SK-N-SH (cell line): ENCODE results near the gene AGBL1. TPM values are rescaled to one million over a fixed set of nuclear protein-coding genes. Genes with fewer than 3 reads are reported as not detected.

ENCODE experiments used
- CTCF ChIA-PET: fragments of 300-600, 350-600 bp; formaldehyde crosslinking; extraction: SDS; loops from one replicate; lab custom pipeline; 2021; lab: Yijun Ruan, JAX
- POLR2A ChIA-PET: fragments of 350-600 bp; sonication (Branson Sonifier 250); formaldehyde crosslinking; extraction: SDS; loops from one replicate; lab custom pipeline; 2020; ENCODE audit warnings: antibody characterized with exemption, inconsistent platforms; lab: Yijun Ruan, JAX
- DNase-seq: peaks from one replicate; pipeline ENCODE4 v3.0.0; 2012
- H2AFZ ChIP-seq: fragments of 200-600 bp; sonication (generic); 2 replicates; pipeline ENCODE4 v1.8.1; 2016; ENCODE audit warnings: antibody characterized with exemption, mild to moderate bottlenecking, low read depth
- H3F3A ChIP-seq: fragments of 200-600 bp; sonication (generic); replicated peaks from 2 replicates; pipeline ENCODE3; 2016; ENCODE audit warnings: antibody characterized with exemption, mild to moderate bottlenecking; ENCODE audit not compliant: insufficient read depth
- H3K27ac ChIP-seq, 2 experiments: fragments of 200-500 bp in 1 of 2; fragments of 200-600 bp in 1 of 2; sonication (Bioruptor generic) in 1 of 2; sonication (generic), shearing (Covaris generic) in 1 of 2; 2 replicates each; pipeline versions ENCODE4 v1.5.1 to v1.6.1; 2014 to 2016; ENCODE audit warnings: low read depth in 2 of 2, inconsistent platforms in 1 of 2, low read length in 1 of 2, mild to moderate bottlenecking in 1 of 2, mixed read lengths in 1 of 2
- H3K27me3 ChIP-seq: fragments of 200-600 bp; sonication (generic), shearing (Covaris generic); 2 replicates; pipeline ENCODE4 v1.6.1; 2016; ENCODE audit warnings: mixed run types; ENCODE audit not compliant: insufficient read depth
- H3K36me3 ChIP-seq, 2 experiments: fragments of 200-500 bp in 1 of 2; fragments of 200-600 bp in 1 of 2; sonication (Bioruptor generic) in 1 of 2; sonication (generic) in 1 of 2; replicated peaks in 1 of 2; 2 replicates each; pipeline versions ENCODE3 to v1.5.1; 2014 to 2016; ENCODE audit warnings: low read length in 1 of 2, mild to moderate bottlenecking in 1 of 2; ENCODE audit not compliant: insufficient read depth in 2 of 2, control insufficient read depth in 1 of 2
- H3K4me1 ChIP-seq, 2 experiments: fragments of 200-500 bp in 1 of 2; fragments of 200-600 bp in 1 of 2; sonication (Bioruptor generic) in 1 of 2; sonication (generic), shearing (Covaris generic) in 1 of 2; 2 replicates each; pipeline versions ENCODE4 v1.5.1 to v1.6.1; 2014 to 2016; ENCODE audit warnings: low read depth in 1 of 2, low read length in 1 of 2, mixed run types in 1 of 2; ENCODE audit not compliant: insufficient read depth in 2 of 2, control insufficient read depth in 1 of 2
- H3K4me2 ChIP-seq: fragments of 200-600 bp; sonication (generic), shearing (Covaris generic); 2 replicates; pipeline ENCODE4 v1.6.1; 2017; ENCODE audit warnings: mixed run types
- H3K4me3 ChIP-seq, 2 experiments: fragments of 200-500 bp in 1 of 2; fragments of 200-600 bp in 1 of 2; sonication (Bioruptor generic) in 1 of 2; sonication (generic), shearing (Covaris generic) in 1 of 2; 2 replicates each; pipeline versions ENCODE4 v1.5.1 to v1.8.1; 2014 to 2016; ENCODE audit warnings: low read depth in 2 of 2, inconsistent platforms in 1 of 2, low read length in 1 of 2, mild to moderate bottlenecking in 1 of 2, mixed read lengths in 1 of 2, moderate library complexity in 1 of 2
- H3K79me2 ChIP-seq: fragments of 200-600 bp; sonication (generic); 2 replicates; pipeline ENCODE4 v1.8.1; 2017; ENCODE audit warnings: mild to moderate bottlenecking; ENCODE audit not compliant: insufficient read depth
- H3K9ac ChIP-seq: fragments of 200-600 bp; sonication (generic); 2 replicates; pipeline ENCODE4 v1.6.1; 2017; ENCODE audit warnings: mixed run types
- H3K9me2 ChIP-seq: fragments of 200-600 bp; sonication (generic); 2 replicates; pipeline ENCODE4 v1.6.1; 2017; ENCODE audit warnings: mixed run types
- H3K9me3 ChIP-seq: fragments of 200-600 bp; sonication (generic); 2 replicates; pipeline ENCODE4 v1.6.1; 2017; ENCODE audit warnings: mixed run types, mild to moderate bottlenecking, moderate library complexity
- H4K20me1 ChIP-seq: fragments of 200-600 bp; sonication (generic); 2 replicates; pipeline ENCODE4 v1.6.1; 2017; ENCODE audit warnings: mild to moderate bottlenecking, mixed run types; ENCODE audit not compliant: insufficient read depth
- EP300 ChIP-seq, 2 experiments: IDR thresholded peaks; 2 replicates each; pipeline versions ENCODE4 v1.4.0 to v1.6.1; 2012; ENCODE audit warnings: borderline replicate concordance in 1 of 2, low read depth in 1 of 2, low read length in 1 of 2
- FOXM1 ChIP-seq: IDR thresholded peaks from 2 replicates; pipeline ENCODE4 v1.4.0; 2012; ENCODE audit warnings: low read depth, mild to moderate bottlenecking
- GATA2 ChIP-seq: sonication (generic); formaldehyde crosslinking; IDR thresholded peaks from 2 replicates; pipeline ENCODE4 v1.5.0; 2020; ENCODE audit warnings: mild to moderate bottlenecking, missing genetic modification reagents
- NFIC ChIP-seq: IDR thresholded peaks from 2 replicates; pipeline ENCODE4 v1.4.0; 2012; ENCODE audit warnings: borderline replicate concordance
- NRF1 ChIP-seq: IDR thresholded peaks from 2 replicates; pipeline ENCODE4 v1.6.1; 2012; ENCODE audit warnings: low read depth, mild to moderate bottlenecking, low read length
- RAD21 ChIP-seq: IDR thresholded peaks from 2 replicates; pipeline ENCODE4 v1.6.1; 2012; ENCODE audit warnings: mild to moderate bottlenecking, low read length
- RFX5 ChIP-seq: IDR thresholded peaks from 2 replicates; pipeline ENCODE4 v1.6.1; 2012; ENCODE audit warnings: mild to moderate bottlenecking, improper control_type of control experiment, low read length
- TEAD4 ChIP-seq: IDR thresholded peaks from 2 replicates; pipeline ENCODE4 v1.4.0; 2012; ENCODE audit warnings: mild to moderate bottlenecking, borderline replicate concordance; ENCODE audit not compliant: insufficient read depth
- WGBS: methylation state at CpG from one replicate; pipeline ENCODE4 v1.1.6; 2017; ENCODE audit warnings: low lambda C conversion rate; 5-methylcytosine and 5-hydroxymethylcytosine counted together
- polyA plus RNA-seq, 3 experiments: library from polyadenylated mRNA; depleted of rRNA; stranded (reverse); fragments of >200 nt; gene quantifications; 2 replicates each; pipeline ENCODE4 v1.2.3, GENCODE V29; 2012

Gene AGBL1
- polyA plus RNA-seq, 1 of the 3 experiments (the other 2 are of a cell fraction): not detected

GRCh38 chr15:86917361-86917671 is 837.6 kb downstream of the AGBL1 start:
- Histone ChIP-seq H4K20me1 (no peaks in the 10 kb centered on the region), H3K27ac (no peak overlapping the region), H3K9me3 (no peaks in the 10 kb centered on the region), H3K9me2 (no peaks in the 10 kb centered on the region), H3K79me2 (no peaks in the 10 kb centered on the region), H3K27me3 (no peaks in the 10 kb centered on the region; the same call in 1 of the 2 replicates), H3F3A (no peaks in the 10 kb centered on the region), H3K4me1 (no peaks in the 10 kb centered on the region; a peak in 1 of 4 replicates), H3K9ac (no peak overlapping the region), H3K4me2 (no peak overlapping the region), H2AFZ (no peak overlapping the region), H3K36me3 (no peaks in the 10 kb centered on the region), H3K4me3 (no peak overlapping the region)
- ChIA-PET POLR2A (no interaction called here), CTCF (interaction anchor here (0.8 to 7.7 kb wide), 7 partner anchors 9 to 1533 kb away, joined by 3 to 57 read pairs (median 3); no protein-coding TSS in a partner anchor)
- 87% methylated on average over 5 of the region's 5 CpGs for WGBS
- DNase-seq: no peak
- TF ChIP-seq NRF1: no peak
- no peak for TF ChIP-seq TEAD4
- no peak for TF ChIP-seq RAD21

DNA sequence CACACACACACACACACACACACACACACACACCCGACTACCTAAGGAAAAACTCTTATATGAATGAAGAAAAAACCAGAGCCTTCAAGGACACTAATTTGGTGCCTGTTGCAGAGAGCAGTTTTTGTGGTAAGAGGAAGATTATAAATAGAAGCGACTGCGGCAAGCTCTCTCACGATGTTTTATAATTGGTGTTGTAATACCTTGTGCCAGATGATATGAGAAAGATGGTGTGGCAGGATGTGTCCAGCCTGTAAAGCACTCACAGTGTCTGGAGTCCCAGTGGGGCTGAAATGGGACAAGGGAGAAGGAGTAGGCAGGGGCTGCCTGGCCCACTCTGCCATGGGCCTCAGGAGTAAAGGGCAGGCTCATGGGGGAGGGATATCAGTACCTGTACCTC is 839.9 kb downstream of the AGBL1 start:
- H2AFZ ChIP-seq: no peak overlapping the region
- TF ChIP-seq NFIC (no peak), EP300 (IDR thresholded peaks at IDR 0.05; ENCODE audit: borderline replicate concordance in 1 of 2, low read depth in 1 of 2, low read length in 1 of 2) (no peak), FOXM1 (no peak), RFX5 (no peak), GATA2 (CRISPR knock-in tag) (no peak)
- no peaks in the 10 kb centered on the region for H4K20me1 ChIP-seq
- 60% methylated on average over 4 of the region's 4 CpGs for WGBS
- no peaks in the 10 kb centered on the region for H3F3A ChIP-seq
- H3K4me3 ChIP-seq: no peak overlapping the region
- no peaks in the 10 kb centered on the region for H3K9me3 ChIP-seq
- DNase-seq: no peak
- H3K4me2 ChIP-seq: no peak overlapping the region
- no peaks in the 10 kb centered on the region; a peak in 1 of 4 replicates for H3K4me1 ChIP-seq
- no peaks in the 10 kb centered on the region for H3K79me2 ChIP-seq
- ChIA-PET CTCF (interaction anchor here (1.2 to 1.3 kb wide), 2 partner anchors 13 to 1355 kb away, joined by 3 read pairs; no protein-coding TSS in a partner anchor), POLR2A (no interaction called here)
- H3K36me3 ChIP-seq: no peaks in the 10 kb centered on the region
- H3K9me2 ChIP-seq: no peaks in the 10 kb centered on the region
- H3K27me3 ChIP-seq: no peaks in the 10 kb centered on the region; the same call in 1 of the 2 replicates
- no peak overlapping the region for H3K27ac ChIP-seq
- H3K9ac ChIP-seq: no peak overlapping the region

GRCh38 chr15:86929461-86929860 is 849.8 kb downstream of the AGBL1 start:
- Histone ChIP-seq H3K4me1 (no peaks in the 10 kb centered on the region), H3K36me3 (no peaks in the 10 kb centered on the region), H3K27me3 (no peaks in the 10 kb centered on the region), H3F3A (no peaks in the 10 kb centered on the region), H4K20me1 (no peaks in the 10 kb centered on the region), H3K9me2 (no peaks in the 10 kb centered on the region), H3K4me3 (no peak overlapping the region), H3K4me2 (no peak overlapping the region), H2AFZ (no peak overlapping the region), H3K9ac (no peak overlapping the region), H3K79me2 (no peaks in the 10 kb centered on the region), H3K9me3 (no peaks in the 10 kb centered on the region), H3K27ac (no peak overlapping the region)
- TF ChIP-seq EP300 (IDR thresholded peaks at IDR 0.05; ENCODE audit: borderline replicate concordance in 1 of 2, low read depth in 1 of 2, low read length in 1 of 2): no peak
- WGBS: 36% methylated on average over 2 of the region's 2 CpGs
- POLR2A ChIA-PET: no interaction called here
- DNase-seq: no peak
- CTCF ChIA-PET: no interaction called here
